AML-193 (cell line): ENCODE data around the gene PPP1CC.
"Not testable (repeated sequence)": the region's sequence is repeated elsewhere in the genome, so short reads cannot be mapped to it uniquely, and the experiment has no call there.

Source experiments
- DNase-seq, 2 experiments: peaks; one replicate each; lab custom pipeline; 2025; lab: John Stamatoyannopoulos, UW

The PPP1CC gene

GRCh38 chr12:110754101-110754793 lies 11.6 kb upstream of the PPP1CC start:
- no peak for DNase-seq

GRCh38 chr12:110750784-110751461 lies 8.2 kb upstream of the PPP1CC start:
- no peak for DNase-seq

- DNase-seq, result no peak
Measured at GRCh38 chr12:110746550-110746949, 3.9 kb upstream of the PPP1CC start.

GRCh38 chr12:110745542-110746284 lies 3.0 kb upstream of the PPP1CC start:
- no peak for DNase-seq

GRCh38 chr12:110744601-110745264 lies 2.0 kb upstream of the PPP1CC start:
- no peak for DNase-seq

GRCh38 chr12:110744151-110744571 lies 1.5 kb upstream of the PPP1CC start:
- DNase-seq, result no peak

- no peak for DNase-seq
Measured at GRCh38 chr12:110743571-110744093, 941 bp upstream of the PPP1CC start.

GRCh38 chr12:110742096-110742717 lies 484 bp downstream of the PPP1CC start:
- no peak for DNase-seq

GRCh38 chr12:110741341-110742095 lies 1.2 kb downstream of the PPP1CC start:
- DNase-seq, result peak; percentile 17 to 42

- DNase-seq, result no peak
Measured at GRCh38 chr12:110739894-110740293, 2.8 kb downstream of the PPP1CC start.

GRCh38 chr12:110739488-110739887 lies 3.2 kb downstream of the PPP1CC start:
- no peak for DNase-seq

- no peak for DNase-seq
Measured at GRCh38 chr12:110737532-110737931, 5.2 kb downstream of the PPP1CC start.

GRCh38 chr12:110737016-110737415 lies 5.7 kb downstream of the PPP1CC start:
- not testable (repeated sequence) for DNase-seq

GRCh38 chr12:110733900-110734299 lies 8.8 kb downstream of the PPP1CC start:
- DNase-seq, result no peak

- DNase-seq, result no peak
Measured at GRCh38 chr12:110733089-110733715, 9.5 kb downstream of the PPP1CC start.

GRCh38 chr12:110732572-110732971 lies 10.1 kb downstream of the PPP1CC start:
- DNase-seq, result no peak

- no peak for DNase-seq
Measured at GRCh38 chr12:110731479-110731878, 11.2 kb downstream of the PPP1CC start.

- no peak for DNase-seq
Measured at GRCh38 chr12:110728628-110729027, 14.1 kb downstream of the PPP1CC start.

- no peak for DNase-seq
Measured at GRCh38 chr12:110726708-110727369, 15.9 kb downstream of the PPP1CC start.

GRCh38 chr12:110726028-110726427 lies 16.7 kb downstream of the PPP1CC start:
- no peak for DNase-seq
